Astrocyte of the hippocampus (primary cell): ENCODE results near the gene PDAP1.
"Not testable (repeated sequence)": the region's sequence is repeated elsewhere in the genome, so short reads cannot be mapped to it uniquely, and the experiment has no call there.

Experiments used
- DNase-seq: peaks from one replicate; pipeline ENCODE4 v3.0.0; 2011; ENCODE audit warnings: low read depth, low spot score

The PDAP1 gene

DNA sequence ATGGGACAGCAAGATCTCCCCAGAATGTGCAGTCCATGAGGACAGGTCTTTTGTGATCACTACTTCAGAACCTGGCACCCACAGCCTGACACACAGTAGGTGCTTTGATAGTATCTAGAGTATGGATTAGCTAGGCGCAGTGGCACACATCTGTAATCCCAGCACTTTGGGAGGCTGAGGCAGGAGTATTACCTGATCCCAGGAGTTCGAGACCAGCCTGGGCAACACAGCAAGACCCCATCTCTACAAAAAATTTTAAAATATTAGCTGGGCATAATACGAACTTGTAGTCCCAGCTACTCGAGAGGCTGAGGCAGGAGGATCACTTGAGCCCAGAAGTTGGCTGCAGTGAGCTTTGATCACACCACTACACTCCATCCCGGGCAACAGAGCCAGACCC is 56.1 kb downstream of the PDAP1 start:
- DNase-seq: no peak

DNA sequence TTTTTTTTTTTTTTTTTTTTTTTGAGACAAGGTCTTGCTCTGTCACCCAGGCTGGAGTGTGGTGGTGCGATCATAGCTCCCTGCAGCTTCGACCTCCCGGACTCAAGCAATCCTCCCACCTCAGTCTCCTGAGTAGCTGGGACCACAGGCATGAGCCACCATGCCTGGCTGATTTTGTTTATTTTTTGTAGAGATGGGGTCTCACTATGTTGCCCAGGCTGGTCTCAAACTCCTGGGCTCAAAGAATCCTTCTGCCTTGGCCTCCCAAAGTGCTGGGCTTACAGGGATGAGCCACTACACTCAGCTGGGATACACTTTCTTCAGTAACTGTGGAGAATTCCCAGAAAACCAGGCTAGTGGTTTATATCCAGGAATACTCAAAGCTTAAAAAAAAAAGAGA is 57.8 kb downstream of the PDAP1 start:
- not testable (repeated sequence) for DNase-seq
